A172 (cell line): ENCODE data around the gene CDCA4. TPM values are rescaled to one million over a fixed set of nuclear protein-coding genes. Genes with fewer than 3 reads are reported as not detected.

Experiments
- DNase-seq: peaks from one replicate; pipeline ENCODE4 v3.0.0-alpha.2; 2015; ENCODE audit warnings: low spot score
- total RNA-seq: library from RNA; depleted of rRNA; stranded (reverse); fragments of >200 nt; shearing (Covaris generic); gene quantifications from 2 replicates; pipeline ENCODE4 v1.2.3, GENCODE V29; 2014

CDCA4 gene
- total RNA-seq, 1 experiment from 2014 or later = 40.4 TPM

DNA sequence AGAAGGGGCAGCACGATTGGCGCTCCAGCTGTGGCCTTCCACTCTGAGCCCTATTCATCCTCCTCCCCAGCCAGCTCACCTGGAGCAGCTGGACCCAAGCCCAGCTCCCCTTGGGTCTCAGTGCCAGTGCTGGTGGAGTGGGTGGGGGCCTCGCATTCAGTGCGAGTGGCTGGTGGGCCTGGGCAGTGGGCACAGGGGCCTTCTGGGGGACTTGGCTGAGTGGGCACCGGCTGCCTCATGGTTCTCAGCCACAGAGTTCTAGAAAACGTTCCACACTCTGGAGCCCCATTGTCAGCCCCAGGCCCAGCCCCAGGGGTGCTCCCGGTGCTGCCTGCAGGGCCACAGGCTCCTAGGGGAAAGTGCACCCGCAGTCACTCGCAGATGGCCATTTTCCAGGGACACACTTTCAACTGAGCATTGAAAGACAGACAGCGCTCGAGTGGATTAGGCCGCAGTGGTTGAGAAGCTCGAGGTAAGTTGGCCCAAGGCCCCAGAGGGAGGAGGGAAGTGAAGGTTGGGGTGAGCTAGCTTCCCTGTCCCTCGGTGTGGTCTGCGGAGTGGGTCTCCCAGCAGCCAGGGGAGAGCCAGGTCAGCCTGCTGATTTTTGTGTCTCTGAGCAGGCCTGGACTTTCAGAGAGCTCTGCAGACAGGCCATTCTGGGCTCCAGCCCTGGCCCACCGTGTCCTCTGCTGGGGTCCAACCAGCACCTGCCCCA lies 31.5 kb downstream of the CDCA4 start:
- no peak for DNase-seq

DNA sequence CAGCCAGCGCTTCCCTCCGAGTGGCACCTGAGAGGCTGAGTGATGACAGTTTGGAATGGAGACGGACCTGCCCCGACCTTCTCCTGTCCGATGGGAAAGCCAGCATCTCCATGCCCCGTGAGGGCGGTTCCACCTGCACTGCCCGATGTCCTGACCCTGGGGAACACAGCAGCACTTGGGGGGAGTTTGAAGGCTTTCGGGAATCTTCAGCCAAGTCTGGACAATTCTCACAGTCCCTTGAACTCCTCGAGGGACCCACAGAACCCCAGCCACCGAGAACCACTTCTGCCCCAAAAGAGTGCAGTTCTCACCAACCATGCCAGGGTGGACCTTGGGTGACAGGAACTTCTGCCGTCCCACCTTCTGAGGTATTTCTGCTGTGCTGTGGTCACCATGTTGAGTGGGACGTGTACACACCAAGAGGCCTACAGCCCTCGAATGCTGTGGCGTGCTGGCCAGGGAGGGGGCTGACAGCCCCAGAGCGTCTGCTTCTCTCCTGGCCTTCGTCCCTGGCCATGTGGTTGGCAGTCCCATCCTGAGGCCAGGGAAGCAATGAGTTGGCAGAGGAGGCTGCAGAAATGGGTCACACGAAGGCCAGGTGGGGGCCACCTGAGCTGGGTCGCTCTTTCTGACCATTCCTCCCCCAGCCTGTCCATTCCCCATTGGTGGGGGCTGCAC lies 34.3 kb downstream of the CDCA4 start:
- no peak for DNase-seq

DNA sequence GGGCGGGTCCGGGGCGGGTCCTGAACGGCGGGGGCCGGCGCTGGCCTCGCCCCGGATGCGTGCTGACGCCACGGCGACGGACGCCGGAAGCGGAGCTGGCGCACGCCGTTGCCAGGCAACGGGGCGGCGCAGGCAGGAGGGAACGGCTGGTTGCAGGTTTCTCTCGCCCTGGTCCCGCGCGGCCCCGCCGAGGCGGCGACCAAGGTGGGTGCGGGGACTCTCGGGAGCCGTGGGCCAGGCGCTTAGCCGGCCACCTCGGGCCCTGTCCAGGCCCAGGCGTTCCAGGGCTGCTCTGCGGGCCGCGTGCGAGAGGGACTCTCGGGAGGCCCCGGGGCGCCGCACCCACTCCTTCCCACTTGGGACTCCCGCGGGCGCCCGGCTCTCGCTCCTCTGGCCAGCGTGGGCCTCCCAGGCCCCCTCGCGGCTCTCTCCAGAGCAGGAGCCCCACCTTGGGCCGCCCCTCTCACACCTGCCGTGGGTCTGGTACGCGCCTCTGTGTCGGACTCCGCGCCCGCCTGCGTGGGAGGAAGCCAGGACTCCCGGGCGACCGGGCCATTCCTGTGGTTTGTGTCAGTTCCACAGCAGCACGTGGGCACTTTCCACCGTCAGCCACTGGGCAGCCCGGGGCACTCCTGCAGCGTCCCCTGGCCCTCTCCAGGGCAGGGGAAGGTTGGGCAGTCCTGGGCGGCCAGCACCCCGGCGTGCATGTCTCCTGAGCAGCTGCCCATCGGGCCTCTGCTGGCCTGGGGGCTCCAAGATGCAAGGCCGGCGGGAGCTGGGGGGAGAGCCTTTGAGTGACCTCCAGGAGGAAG lies 35.0 kb downstream of the CDCA4 start, which contains the start of gene CLBA1:
CLBA1 (plus strand) TSS at position 114 of the 812 bp plus-strand sequence; CDS start at position 758, 644 bp downstream.
- DNase-seq = peak; percentile 53

DNA sequence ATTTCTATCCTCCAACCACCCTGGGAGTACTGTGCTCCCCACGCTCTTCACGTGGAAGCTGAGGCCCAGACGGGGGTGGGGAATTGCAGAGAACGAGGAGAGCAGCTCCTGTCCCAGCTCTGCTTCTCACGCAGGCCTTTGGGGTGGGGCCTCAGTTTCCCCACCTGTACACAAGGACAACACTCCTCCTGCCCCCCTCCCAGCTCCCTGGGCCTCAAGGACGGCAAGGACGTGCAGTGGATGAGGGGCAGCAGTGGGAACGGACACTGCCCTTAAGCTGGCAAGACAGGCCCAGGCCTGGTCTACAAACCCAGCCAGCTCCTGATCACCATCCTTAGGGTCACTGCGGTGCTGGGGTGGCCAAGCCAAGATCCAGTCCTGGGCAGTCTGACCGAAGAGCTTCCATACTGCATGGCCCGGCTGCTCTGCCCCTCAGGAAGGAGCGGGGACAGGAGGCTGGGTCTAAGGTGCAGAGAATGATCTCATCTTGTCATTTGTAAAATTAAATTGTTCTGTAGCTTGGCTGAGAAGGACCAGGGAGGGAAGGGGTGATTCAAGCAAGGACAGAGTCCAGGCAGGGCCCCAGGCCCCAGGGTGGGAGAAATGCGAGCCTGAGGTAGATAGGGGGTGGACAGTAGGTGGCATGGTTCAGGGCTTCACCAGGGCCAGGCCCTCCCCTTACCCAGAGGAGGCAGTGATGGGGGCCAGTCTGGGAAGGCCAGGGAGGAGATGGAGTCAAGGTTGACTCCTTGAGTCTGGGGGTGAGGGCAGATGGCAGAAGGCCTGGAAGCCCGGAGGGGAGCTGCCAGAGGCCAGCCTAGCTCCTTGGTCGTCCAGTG lies 36.6 kb downstream of the CDCA4 start:
- DNase-seq = no peak

DNA sequence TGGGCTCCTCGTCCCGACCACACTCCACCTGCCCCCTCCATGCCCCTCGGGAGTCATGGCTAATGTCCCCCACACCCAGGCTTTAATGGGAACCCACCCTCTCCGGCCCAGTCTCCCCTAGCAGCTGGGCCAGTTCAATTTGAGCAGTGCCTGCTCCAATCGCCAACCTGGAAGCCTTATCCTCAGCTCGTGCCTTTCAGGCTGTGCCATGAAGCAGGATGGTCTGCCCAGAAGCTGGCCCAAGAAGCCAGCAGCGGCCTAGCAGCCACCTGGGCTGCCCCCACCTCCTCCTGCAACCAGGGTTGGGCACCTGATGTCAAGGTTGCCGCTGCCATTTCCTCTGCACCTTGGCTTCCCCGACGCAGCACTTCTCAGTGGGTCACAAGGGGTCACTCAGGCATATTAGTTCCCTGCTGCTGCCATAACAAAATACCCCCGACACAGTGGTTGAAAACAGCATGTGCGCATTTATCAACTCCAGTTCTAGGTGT lies 37.6 kb downstream of the CDCA4 start:
- DNase-seq = no peak

DNA sequence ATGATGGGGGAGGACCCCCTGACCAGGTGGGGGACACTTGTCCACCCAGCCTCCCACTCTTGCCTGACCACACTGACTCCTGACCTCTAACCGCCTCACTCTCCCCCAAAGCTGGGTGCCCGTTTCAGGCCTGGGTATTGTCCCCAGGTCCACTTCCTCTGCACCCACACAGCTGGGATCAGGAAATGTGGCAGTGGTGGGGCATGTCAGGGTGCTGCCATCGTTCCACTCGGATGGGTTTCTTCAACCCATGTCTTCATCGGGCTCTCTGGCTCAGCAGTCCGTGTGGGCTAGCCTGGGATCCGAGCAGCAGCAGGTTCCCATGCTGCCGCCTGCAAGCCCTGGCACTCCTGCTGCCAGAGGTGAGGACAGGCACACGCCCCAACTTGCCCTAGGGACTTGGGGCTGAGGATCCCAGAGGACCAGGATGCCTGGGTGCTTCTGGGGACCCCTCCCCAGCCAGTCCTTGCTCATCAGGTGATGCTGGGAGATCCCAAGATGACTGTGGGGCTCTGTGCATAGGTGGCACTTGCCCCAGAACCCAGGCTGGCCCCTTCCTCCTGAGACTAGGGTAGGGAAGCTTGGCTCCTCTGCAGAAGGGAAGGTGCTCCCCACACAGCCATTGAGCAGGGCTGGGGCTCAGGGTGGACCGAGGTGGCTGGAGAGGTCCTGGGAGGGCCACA lies 38.2 kb downstream of the CDCA4 start:
- no peak for DNase-seq

DNA sequence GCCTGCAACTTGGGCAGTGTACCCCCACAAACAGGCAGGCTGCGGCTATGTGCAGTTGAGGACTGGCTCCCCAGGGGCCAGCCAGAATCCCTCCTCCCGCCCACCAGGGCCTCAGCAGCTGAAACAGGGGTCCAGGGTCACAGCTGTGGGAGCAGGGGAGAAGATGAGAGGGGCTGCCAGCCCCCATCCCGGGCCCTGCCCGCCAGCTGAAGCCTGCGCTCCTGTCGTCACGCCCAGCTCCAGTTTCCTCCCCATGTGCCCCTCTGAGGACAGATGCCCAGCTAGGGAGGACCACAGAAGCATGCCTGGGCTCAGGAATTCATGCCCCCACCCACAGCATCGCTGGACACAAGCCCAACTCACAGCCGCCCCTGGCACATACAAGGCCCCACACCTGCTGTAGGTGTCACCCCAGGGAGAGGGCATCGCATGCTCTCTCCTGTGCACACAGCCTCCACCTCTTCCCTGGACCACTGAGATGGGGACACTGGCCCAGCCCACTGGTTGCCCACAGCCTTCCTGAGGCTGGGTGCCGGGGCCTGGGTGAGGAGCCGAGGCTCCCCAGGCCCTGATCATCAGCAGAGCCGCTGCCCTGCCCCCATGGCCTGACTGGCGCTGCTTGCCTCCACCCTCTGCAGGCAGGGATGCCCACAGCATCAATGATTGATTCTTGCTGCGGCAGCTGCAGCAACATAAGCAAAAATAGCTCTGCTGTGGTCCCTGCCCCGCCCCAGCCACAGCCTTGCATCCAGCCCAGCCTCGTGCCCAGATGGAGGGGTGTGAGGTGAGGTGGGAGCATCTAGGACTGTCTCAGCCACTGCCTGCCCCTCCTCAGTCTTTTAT lies 39.0 kb downstream of the CDCA4 start:
- DNase-seq = peak; percentile 20

DNA sequence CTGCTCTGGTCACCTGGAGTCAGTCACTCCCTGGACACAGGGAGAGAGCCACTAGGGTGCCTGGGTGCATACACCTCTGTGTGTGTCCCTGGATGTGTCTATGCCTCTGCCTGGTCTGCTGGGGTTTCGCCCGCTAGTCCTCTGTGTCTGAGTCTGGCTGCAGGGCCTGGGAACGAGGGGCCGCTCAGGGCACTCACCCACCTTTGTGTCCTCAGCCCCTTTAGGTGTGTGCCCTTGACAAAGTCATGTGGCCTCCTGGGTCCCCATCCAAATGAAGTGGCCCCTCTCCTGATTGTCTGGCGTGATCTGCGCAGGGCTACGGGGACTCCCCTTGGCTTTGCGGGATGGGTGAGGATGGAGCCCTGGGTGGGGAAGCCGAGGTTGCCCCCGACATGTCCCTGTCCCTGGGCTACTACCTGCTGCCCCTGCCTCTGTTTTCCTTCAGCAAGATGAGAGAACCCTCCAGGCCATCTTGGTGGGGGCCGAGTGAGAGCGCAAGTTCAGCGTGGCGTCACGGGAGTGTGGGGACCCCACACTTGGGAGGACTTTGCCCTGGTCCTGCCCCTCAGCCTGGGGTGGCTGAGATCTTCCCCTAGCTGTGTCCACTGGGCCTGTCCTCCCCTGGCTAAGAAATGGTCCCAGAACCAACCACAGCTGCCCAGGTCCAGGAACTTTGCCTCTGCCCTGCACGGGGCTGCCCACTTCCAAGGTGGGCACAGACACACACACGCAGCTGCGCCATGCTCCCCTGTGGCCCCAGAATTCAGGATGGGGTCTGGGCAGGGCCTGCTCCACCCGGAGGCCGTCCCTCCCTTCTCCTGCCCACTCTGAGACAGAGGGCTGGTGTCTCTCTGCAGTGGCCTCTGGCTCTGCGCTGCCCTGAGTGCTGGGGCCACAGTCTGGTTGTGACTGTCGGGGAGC lies 40.0 kb downstream of the CDCA4 start:
- no peak for DNase-seq

DNA sequence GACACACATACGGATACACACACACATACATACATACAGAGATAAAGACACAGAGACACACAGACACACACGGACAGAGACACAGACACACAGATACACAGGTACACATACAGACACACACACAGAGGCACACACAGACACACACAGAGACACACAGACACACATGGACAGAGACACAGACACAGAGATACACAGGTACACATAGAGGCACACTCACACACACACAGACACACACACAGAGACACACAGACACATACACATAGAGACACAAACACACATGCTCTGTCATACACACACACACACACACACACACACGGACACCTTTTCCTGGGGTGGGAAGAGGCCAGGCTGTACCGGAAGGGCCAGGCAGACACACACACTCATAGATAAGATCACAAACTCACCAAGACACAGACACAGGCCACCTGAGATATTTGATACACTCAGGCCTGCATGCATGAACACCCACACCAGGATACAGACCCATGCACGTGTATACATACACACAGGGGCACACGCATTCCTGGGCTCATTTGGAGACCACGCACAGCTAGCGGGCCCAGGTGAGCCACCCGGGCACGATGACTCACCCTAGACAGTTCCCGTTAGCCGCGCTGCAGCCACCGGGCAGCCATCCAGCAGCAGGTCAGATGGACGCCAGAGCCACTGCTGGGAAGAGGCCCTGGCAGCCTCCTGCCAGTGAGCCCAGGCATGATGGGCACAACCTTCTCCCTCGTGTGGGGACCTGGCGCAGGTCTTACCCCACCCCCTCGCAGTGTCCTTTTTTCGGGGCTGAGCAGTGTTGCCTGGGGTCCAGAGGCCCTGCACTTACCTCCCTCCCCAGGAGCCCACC lies 40.9 kb downstream of the CDCA4 start:
- peak; percentile 68 for DNase-seq

DNA sequence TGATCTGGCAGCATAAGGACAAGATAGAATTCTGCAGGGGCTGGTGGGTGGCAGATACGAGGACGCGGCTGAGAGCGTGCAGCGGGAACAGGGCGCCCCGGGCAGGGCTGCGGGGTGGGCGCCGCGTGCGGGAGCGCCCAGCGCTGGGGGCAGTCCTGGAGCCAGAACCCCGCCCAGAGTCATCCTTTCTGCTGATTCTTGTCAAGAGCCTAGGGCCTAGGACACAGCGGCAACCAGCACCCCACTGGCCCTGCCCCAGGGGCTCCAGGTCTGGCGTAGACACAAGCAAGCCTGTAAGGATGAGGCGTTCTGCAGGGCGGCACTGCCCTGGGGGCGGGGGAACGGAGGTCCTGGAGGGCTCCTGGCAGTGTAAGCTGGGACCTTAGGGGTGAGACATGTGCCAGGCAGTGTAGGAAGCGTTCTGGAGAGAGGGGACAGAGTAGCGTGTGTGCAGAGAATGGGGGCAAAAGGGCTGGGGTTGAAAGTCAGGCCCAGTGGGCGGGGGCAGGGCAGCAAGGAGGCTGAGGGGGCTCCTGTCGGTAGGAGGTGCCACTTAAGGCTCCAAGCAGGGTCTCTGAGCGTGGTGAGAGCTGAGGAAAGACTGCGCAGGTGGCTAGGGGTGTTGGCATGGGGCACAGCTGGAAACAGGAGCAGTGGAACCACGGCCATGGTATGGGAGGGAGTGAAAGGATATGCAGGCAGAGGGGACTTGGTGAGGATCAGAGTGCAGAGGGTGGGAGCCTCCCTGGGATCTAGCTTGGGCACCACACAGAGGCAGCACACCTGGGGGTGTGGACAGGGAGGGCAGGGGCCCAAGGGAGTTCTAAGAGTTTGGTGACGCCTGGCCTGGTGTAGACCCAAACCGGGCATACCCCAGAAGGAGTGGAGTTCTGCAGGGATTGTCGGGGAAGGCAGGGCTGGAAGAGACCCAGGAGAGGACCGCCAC lies 41.9 kb downstream of the CDCA4 start:
- DNase-seq = no peak

DNA sequence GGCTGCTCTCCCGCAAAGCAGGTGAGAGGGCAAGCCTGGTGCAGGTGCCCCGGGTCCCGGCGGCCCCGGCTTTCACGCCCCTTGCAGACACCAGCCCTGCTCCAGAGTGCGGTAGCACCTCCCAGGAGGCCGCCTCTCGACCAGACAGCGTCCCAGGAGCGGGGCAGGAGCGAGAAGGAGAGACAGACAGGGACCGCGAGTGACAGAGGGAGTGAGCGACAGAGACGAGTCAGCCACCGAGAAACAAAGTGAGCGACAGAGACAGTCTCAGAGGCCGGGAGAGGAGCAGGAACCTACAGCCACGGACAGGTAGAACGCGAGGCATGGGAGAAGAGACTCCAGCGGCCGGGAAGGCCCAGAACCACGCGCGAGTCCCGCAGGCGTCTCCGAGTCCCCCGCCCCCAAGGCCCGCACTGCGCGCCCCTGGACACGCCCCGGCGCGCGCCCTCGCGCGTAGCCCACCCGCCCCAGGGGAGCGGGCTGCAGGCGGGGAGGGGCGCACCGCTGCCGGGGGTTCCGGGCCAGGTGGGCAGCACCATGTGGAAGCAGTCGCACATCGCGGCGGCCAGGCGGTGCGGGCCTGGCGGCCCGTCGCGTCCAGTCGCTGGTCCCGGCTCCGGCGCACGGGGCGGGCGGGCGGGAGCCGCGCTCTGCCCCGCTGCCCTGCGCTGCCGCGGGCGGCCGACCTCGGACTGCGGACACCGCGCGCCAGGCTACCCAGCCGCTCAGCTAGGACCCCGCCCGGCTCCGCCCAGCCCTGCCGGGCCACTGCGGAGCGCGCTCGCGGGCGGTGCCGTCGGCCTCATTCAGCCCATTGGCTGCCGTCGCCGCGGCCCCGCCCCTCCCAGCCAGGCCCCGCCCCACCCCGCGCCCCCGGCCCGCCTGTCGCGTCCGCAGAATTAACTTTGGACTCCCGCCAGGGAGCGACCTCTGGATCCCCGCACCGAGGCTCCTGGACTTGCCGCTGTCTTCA lies 42.9 kb downstream of the CDCA4 start, which contains the start of gene AHNAK2:
AHNAK2 (minus strand) TSS at position 694 of the 973 bp plus-strand sequence; CDS start at position 557, 137 bp downstream.
- peak; percentile 45 for DNase-seq

DNA sequence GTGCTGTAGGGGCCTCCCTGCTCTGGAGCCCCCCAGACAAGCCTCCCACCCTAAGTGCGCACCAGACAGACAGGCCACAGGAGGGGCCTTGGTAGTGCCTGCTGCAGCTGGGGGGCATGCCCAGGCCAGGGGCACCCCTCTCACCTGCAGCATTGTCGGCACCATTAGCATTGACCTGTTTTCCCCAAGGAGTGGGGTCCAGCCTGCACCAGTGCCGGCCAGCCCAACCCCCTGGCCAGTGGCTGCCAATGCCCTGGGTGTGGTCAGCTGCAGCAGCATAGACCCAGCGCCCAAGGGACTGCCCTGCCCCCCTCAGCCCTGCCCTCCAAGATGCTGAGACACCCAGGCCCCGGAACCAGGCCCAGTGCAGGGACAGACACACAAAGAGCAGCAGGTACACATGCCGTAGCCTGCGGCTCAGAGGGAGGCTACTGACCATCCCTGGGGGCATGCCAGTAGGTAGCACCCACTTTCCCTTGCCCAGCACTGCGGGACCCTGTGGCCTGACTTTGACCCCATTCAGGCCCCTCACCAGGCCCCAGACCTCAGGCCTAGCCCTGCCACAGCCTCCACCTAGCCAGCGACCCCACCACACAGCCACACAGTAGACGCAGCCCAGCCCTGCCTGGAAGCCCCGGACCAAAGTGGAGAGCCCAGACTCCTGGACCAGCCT lies 43.7 kb downstream of the CDCA4 start:
- peak; percentile 73 for DNase-seq

DNA sequence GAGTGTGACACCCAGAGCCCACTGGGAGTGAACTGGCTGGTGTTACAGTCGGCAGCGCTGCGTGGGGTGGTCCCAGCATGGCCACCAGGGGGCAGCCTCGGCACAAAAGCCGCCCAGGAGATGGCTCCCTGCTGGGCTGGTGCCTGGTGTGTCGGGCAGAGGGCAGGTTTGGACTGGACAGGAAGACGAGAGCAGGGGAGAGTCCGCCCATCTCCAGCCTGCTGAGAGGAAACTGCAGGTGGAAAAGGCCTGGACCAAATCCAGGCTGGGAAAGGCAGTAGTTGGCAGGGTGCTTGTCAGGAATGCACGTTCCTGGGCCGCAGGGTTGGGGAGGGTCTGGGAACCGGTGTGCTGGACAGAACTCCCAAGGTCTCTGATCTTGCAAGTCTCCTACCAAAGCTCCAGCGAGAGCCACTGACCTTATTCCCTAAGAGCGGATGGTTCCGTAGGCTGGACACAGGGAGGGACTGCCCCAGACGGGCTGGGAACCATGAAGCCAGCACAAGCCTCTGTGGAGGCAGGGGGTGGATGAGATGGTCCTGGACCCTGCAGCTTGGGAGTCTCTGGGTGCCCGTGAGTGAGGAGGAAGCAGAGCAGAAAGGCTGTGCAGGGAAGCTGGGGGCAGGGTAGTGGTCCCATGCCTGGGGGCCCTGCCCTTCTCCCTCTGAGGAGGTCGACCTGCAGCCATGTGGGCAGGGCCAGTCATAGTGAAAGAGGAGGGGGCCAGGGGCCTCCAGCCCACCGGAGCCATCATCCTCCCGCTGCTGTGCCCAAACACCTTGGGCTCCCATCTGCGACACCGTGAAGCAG lies 44.5 kb downstream of the CDCA4 start:
- peak; percentile 80 for DNase-seq
